K562 (cell line): Measurements from ENCODE around the gene LAGE3. TPM values are rescaled to one million over a fixed set of nuclear protein-coding genes. Genes with fewer than 3 reads are reported as not detected.

Source experiments
- AFF1 ChIP-seq, 2 experiments: fragments of 450-650 bp; IDR thresholded peaks; 2 replicates each; pipeline ENCODE4 v1.6.1; 2018; ENCODE audit warnings: mild to moderate bottlenecking in 2 of 2, low read depth in 1 of 2; ENCODE audit not compliant: partially characterized antibody in 2 of 2
- E2F8 ChIP-seq: fragments of 450-650 bp; IDR thresholded peaks from 2 replicates; pipeline ENCODE4 v1.7.1; 2018; ENCODE audit warnings: mild to moderate bottlenecking, low read depth; ENCODE audit not compliant: partially characterized antibody
- NONO ChIP-seq, 2 experiments: fragments of 200-400 bp in 1 of 2; fragments of 450-650 bp in 1 of 2; formaldehyde crosslinking in 1 of 2; IDR thresholded peaks; 2 replicates each; pipeline ENCODE4 v1.6.1; 2017; ENCODE audit warnings: low read depth in 2 of 2, mild to moderate bottlenecking in 2 of 2, moderate library complexity in 2 of 2, low read length in 1 of 2
- POLR2AphosphoS5 ChIP-seq: IDR thresholded peaks from 2 replicates; pipeline ENCODE4 v1.6.1; 2011; ENCODE audit warnings: mild to moderate bottlenecking, low read depth, low read length, moderate library complexity; ENCODE audit not compliant: control insufficient read depth, insufficient read depth
- REST ChIP-seq, 2 experiments: fragments of 450-650 bp; formaldehyde crosslinking in 1 of 2; IDR thresholded peaks; 2 replicates each; pipeline versions ENCODE4 v1.4.0 to v1.6.1; 2014 to 2020; ENCODE audit warnings: mild to moderate bottlenecking in 2 of 2, borderline replicate concordance in 1 of 2, low read depth in 1 of 2
- TCFL5 ChIP-seq: fragments of 250-450 bp; sonication (Bioruptor Pico); conservative IDR thresholded peaks from 2 replicates; pipeline ENCODE4 v1.6.1; 2021; ENCODE audit warnings: mild to moderate bottlenecking, moderate library complexity, matching md5 sums
- ZBTB5 ChIP-seq: fragments of 450-650 bp; IDR thresholded peaks from 2 replicates; pipeline ENCODE4 v1.6.1; 2017; ENCODE audit warnings: antibody characterized with exemption
- ZBTB7A ChIP-seq: IDR thresholded peaks from 2 replicates; pipeline ENCODE4 v1.6.1; 2011; ENCODE audit warnings: low read depth, mild to moderate bottlenecking, low read length, moderate library complexity, borderline replicate concordance; ENCODE audit not compliant: control insufficient read depth
- ZNF121 ChIP-seq: sonication (generic); formaldehyde crosslinking; conservative IDR thresholded peaks from 2 replicates; pipeline ENCODE4 v1.8.0; 2022; ENCODE audit warnings: missing genetic modification reagents
- polyA plus RNA-seq, 8 experiments: library from polyadenylated mRNA; depleted of rRNA in 4 of 8; stranded (reverse) in 5 of 8; unstranded in 3 of 8; fragments of >200 nt; fragmentation: Nextera tagmentation in 2 of 8; fragmentation: Illumina TruSeq in 1 of 8; extraction: Ambion mirVana in 2 of 8; extraction: Trizol in 1 of 8; gene quantifications; 2 replicates each; pipeline versions ENCODE4 v1.2.1 to v1.2.3, GENCODE V29; 2011 to 2014; ENCODE audit warnings: inconsistent platforms in 1 of 8, missing spikeins in 1 of 8
- total RNA-seq, 7 experiments: library from RNA; depleted of rRNA in 6 of 7; stranded (reverse); fragments of >200 nt in 6 of 7; fragmentation: Illumina TruSeq in 2 of 7; extraction: Trizol in 2 of 7; gene quantifications; 2 replicates each; pipeline versions ENCODE4 v1.2.1 to v1.2.3, GENCODE V29; 2011 to 2021; ENCODE audit warnings: low replicate concordance in 1 of 7

The LAGE3 gene
- total and polyA plus RNA-seq, 9 of the 15 experiments (the other 6 are each of a cell fraction or from before 2014, with no cell fraction given) = 28.2 to 125 (median 35.8) TPM

- TF ChIP-seq POLR2AphosphoS5 = no peak
- no peak for TF ChIP-seq ZBTB7A
- TF ChIP-seq ZNF121 (CRISPR knock-in tag) = no peak
- no peak for TF ChIP-seq E2F8
- TF ChIP-seq NONO (IDR thresholded peaks at IDR 0.05; ENCODE audit: low read depth in 2 of 2, low read length in 1 of 2) = no peak
- TF ChIP-seq TCFL5 (CRISPR knock-in tag) = no peak
- TF ChIP-seq AFF1 (IDR thresholded peaks at IDR 0.05; ENCODE audit: low read depth in 1 of 2, partially characterized antibody in 2 of 2) = no peak
- TF ChIP-seq REST (IDR thresholded peaks at IDR 0.05; ENCODE audit: borderline replicate concordance) = no peak
- TF ChIP-seq REST (CRISPR knock-in tag; IDR thresholded peaks at IDR 0.05; ENCODE audit: low read depth) = 0 out of 2 replicates have a peak, but pooled peaks have one; percentile 28
- TF ChIP-seq ZBTB5 = no peak
Observed at GRCh38 chrX:154490021-154490413, 10.9 kb upstream of the LAGE3 start (continued).
